ENCODE measurements around the gene WDFY4. TPM values are rescaled to one million over a fixed set of nuclear protein-coding genes. Genes with fewer than 3 reads are reported as not detected.
A peak's percentile ranks its signal among the peaks of the same experiment; 100 is the strongest.

The WDFY4 gene
- total and polyA plus RNA-seq, 9 of the 15 experiments (the other 6 are each of a cell fraction or from before 2014, with no cell fraction given), result 0.01 to 0.02 (median 0.01) TPM; not detected in 6

- no peak for TF ChIP-seq ZEB2 (IDR thresholded peaks at IDR 0.05)
- no peak for TF ChIP-seq NFIX (CRISPR knock-in tag; IDR thresholded peaks at IDR 0.05; ENCODE audit: low read depth)
Measured at GRCh38 chr10:48658243-48658974, 26.3 kb upstream of the WDFY4 start (continued).

GRCh38 chr10:48658975-48659269, 25.8 kb upstream of the WDFY4 start:
- no peaks in the 10 kb centered on the region for H3K36me3 ChIP-seq (ENCODE audit: control insufficient read depth, insufficient read depth, low read length)
- no TSS peak for BruUV-seq (replicated peaks)
- H3K9me3 ChIP-seq (replicated peaks; ENCODE audit: control insufficient read depth, insufficient read depth, low read depth, low read length), result no peaks in the 10 kb centered on the region
- H3K9ac ChIP-seq (ENCODE audit: insufficient read depth in 1 of 2, low read depth in 2 of 2, low read length in 2 of 2), result peak overlapping the region in 1 of 2 experiments; percentile 31; a peak in 1 of 4 replicates
- H3K4me3 ChIP-seq, result no peak overlapping the region
- H3K9me1 ChIP-seq (ENCODE audit: control insufficient read depth, insufficient read depth, low read length), result no peaks in the 10 kb centered on the region
- DNase-seq (ENCODE audit: extremely low read depth in 1 of 4, low spot score in 3 of 4) (no peak), FAIRE-seq (no peak), ATAC-seq (no peak)
- POLR2A ChIA-PET, result interaction anchor here (1.1 kb wide), 1 partner anchor 13 kb away, joined by 3 read pairs; no protein-coding TSS in a partner anchor
- peaks cover 2 to 27% of the 10 kb centered on the region in 2 experiments; a peak in 3 of 5 replicates for H3K27me3 ChIP-seq (ENCODE audit: control insufficient read depth in 2 of 2, insufficient read depth in 2 of 2, low read length in 2 of 2)
- no peak for TF ChIP-seq ZBTB12 (CRISPR knock-in tag; IDR thresholded peaks at IDR 0.05)
- no peak for TF ChIP-seq OTX1 (CRISPR knock-in tag; IDR thresholded peaks at IDR 0.05)
- no peak for TF ChIP-seq TRIM28 (IDR thresholded peaks at IDR 0.05)
- no peak for TF ChIP-seq ETV1 (tag; conservative IDR thresholded peaks at IDR 0.05; ENCODE audit: low read depth)
- TF ChIP-seq ESRRB (CRISPR knock-in tag; IDR thresholded peaks at IDR 0.05; ENCODE audit: borderline replicate concordance), result no peak
- TF ChIP-seq SMAD3 (CRISPR knock-in tag; conservative IDR thresholded peaks at IDR 0.05), result no peak
- no peak for TF ChIP-seq ATF3 (IDR thresholded peaks at IDR 0.05)
- no peak for TF ChIP-seq ATF3 (CRISPR knock-in tag; conservative IDR thresholded peaks at IDR 0.05)
- TF ChIP-seq BRCA1 (IDR thresholded peaks at IDR 0.05), result no peak
- no peak for TF ChIP-seq BRCA1 (CRISPR knock-in tag; IDR thresholded peaks at IDR 0.05)
- no peak for TF ChIP-seq TCF3 (CRISPR knock-in tag; IDR thresholded peaks at IDR 0.05)
- no peak overlapping the region for H3K4me2 ChIP-seq (ENCODE audit: insufficient read depth, low read length)
- peaks cover 10 to 24% of the 10 kb centered on the region in 2 experiments; a peak in 4 of 5 replicates for H3K4me1 ChIP-seq (replicated peaks in 1 of 2; ENCODE audit: control insufficient read depth in 2 of 2, insufficient read depth in 2 of 2, low read length in 2 of 2)
- intact Hi-C loops (cut with micrococcal nuclease), result loop anchor here (1.0 kb wide), 2 partner anchors 162 to 853 kb away; no protein-coding TSS in a partner anchor
- H4K20me1 ChIP-seq (replicated peaks; ENCODE audit: control insufficient read depth, insufficient read depth, low read length), result no peaks in the 10 kb centered on the region; the same call in 1 of the 2 replicates
- no peaks in the 10 kb centered on the region for H3K79me2 ChIP-seq (ENCODE audit: control insufficient read depth, insufficient read depth, low read length)
- CTCF ChIA-PET (ENCODE audit: low intra/inter-chr PET ratio), result interaction anchor here (1.5 to 4.5 kb wide), 3 partner anchors 162 to 860 kb away, joined by 13 to 45 read pairs (median 20); no protein-coding TSS in a partner anchor
- no peak overlapping the region for H3K27ac ChIP-seq (ENCODE audit: extremely low read depth, low read depth, low read length)
- WGBS (ENCODE audit: insufficient coverage, low coverage, missing lambda C conversion rate), result 3% methylated on average over 9 of the region's 9 CpGs
- H2AFZ ChIP-seq (ENCODE audit: low read depth, low read length), result no peak overlapping the region
- in situ Hi-C loops (cut with MboI), result loop anchor here (5.0 to 10.0 kb wide), 3 partner anchors 107 to 856 kb away; no protein-coding TSS in a partner anchor
